Measurements from ENCODE around the gene ZNF593OS. TPM values are rescaled to one million over a fixed set of nuclear protein-coding genes. Genes with fewer than 3 reads are reported as not detected.

Gene ZNF593OS
- total RNA-seq, 2 experiments from 2014 or later, result not detected

- intact Hi-C loops (cut with DNase I, micrococcal nuclease), result no loop called here
Observed at GRCh38 chr1:26177182-26177684, 5.6 kb upstream of the ZNF593OS start, which contains the start of gene CNKSR1. Gene CNKSR1, plus strand, starts transcription at chr1:26177491. Its CDS starts 57 bp downstream, at chr1:26177548.

GRCh38 chr1:26175346-26175745 is 3.7 kb upstream of the ZNF593OS start:
- Mint-ChIP-seq H3K9me3 (no peaks in the 10 kb centered on the region), H3K4me3 (no peak overlapping the region), H3K27ac (no peak overlapping the region), H3K4me1 (ENCODE audit: low read depth) (peaks cover 8% of the 10 kb centered on the region), H3K27me3 (no peaks in the 10 kb centered on the region), H3K36me3 (ENCODE audit: low read depth) (no peaks in the 10 kb centered on the region)
- H3K27ac ChIP-seq (ENCODE audit: low read depth in 1 of 2, low read length in 2 of 2), result no peak overlapping the region
- CTCF ChIA-PET, result no interaction called here
- H3K27me3 ChIP-seq (ENCODE audit: control insufficient read depth in 1 of 2, insufficient read depth in 2 of 2, low read length in 2 of 2), result no peaks in the 10 kb centered on the region
- no peak for ATAC-seq (ENCODE audit: poor library complexity)
- POLR2A ChIA-PET, result no interaction called here
- H3K9me3 ChIP-seq (ENCODE audit: control insufficient read depth in 1 of 2, insufficient read depth in 1 of 2, low read length in 2 of 2), result no peaks in the 10 kb centered on the region
- H3K4me3 ChIP-seq (ENCODE audit: low read length), result no peak overlapping the region
- no peak for DNase-seq
- no peak for TF ChIP-seq CTCF (IDR thresholded peaks at IDR 0.05)
- H3K4me1 ChIP-seq (ENCODE audit: insufficient read depth, low read length), result peaks cover 15% of the 10 kb centered on the region
- intact Hi-C loops (cut with DNase I, micrococcal nuclease), result no loop called here
- H3K36me3 ChIP-seq (ENCODE audit: insufficient read depth, low read length), result no peaks in the 10 kb centered on the region

More at GRCh38 chr1:26177182-26177684, 5.6 kb upstream of the ZNF593OS start, which contains the start of gene CNKSR1:
- peak within 1 kb of the TSS; percentile 79 for H3K4me3 Mint-ChIP-seq
- H3K27me3 ChIP-seq (ENCODE audit: control insufficient read depth in 1 of 2, insufficient read depth in 2 of 2, low read length in 2 of 2), result no peaks in the 10 kb centered on the region
- no peak within 1 kb of the TSS for H3K27ac Mint-ChIP-seq
- DNase-seq (peak in 2 of 14 experiments; percentile 32 to 35), ATAC-seq (ENCODE audit: poor library complexity) (peak; percentile 56)
- no peaks in the 10 kb centered on the region for H3K9me3 Mint-ChIP-seq
- ChIA-PET CTCF (no interaction called here), POLR2A (interaction anchor here (0.9 kb wide), 1 partner anchor 57 kb away, joined by 4 read pairs; the partner anchor contains the start of gene CEP85)
- H3K9me3 ChIP-seq (ENCODE audit: control insufficient read depth in 1 of 2, insufficient read depth in 1 of 2, low read length in 2 of 2), result no peaks in the 10 kb centered on the region
- H3K4me3 ChIP-seq (ENCODE audit: low read length), result peak within 1 kb of the TSS; percentile 26
- H3K36me3 Mint-ChIP-seq (ENCODE audit: low read depth), result no peaks in the 10 kb centered on the region
- H3K36me3 ChIP-seq (ENCODE audit: insufficient read depth, low read length), result no peaks in the 10 kb centered on the region
- no peaks in the 10 kb centered on the region for H3K4me1 ChIP-seq (ENCODE audit: insufficient read depth, low read length)
- H3K4me1 Mint-ChIP-seq (ENCODE audit: low read depth), result no peaks in the 10 kb centered on the region
- H3K27ac ChIP-seq (ENCODE audit: low read depth in 1 of 2, low read length in 2 of 2), result no peak within 1 kb of the TSS
- no peak for TF ChIP-seq CTCF (IDR thresholded peaks at IDR 0.05)
- H3K27me3 Mint-ChIP-seq, result no peaks in the 10 kb centered on the region

GRCh38 chr1:26170472-26170821 is 1.2 kb downstream of the ZNF593OS start:
- Histone ChIP-seq H3K4me3 (ENCODE audit: low read length) (peak overlapping the region; percentile 85), H3K27me3 (ENCODE audit: control insufficient read depth in 1 of 2, insufficient read depth in 2 of 2, low read length in 2 of 2) (no peaks in the 10 kb centered on the region), H3K9me3 (ENCODE audit: control insufficient read depth in 1 of 2, insufficient read depth in 1 of 2, low read length in 2 of 2) (no peaks in the 10 kb centered on the region), H3K27ac (ENCODE audit: low read depth in 1 of 2, low read length in 2 of 2) (peak overlapping the region in 1 of 2 donors; percentile 58), H3K4me1 (ENCODE audit: insufficient read depth, low read length) (peaks cover 26% of the 10 kb centered on the region), H3K36me3 (ENCODE audit: insufficient read depth, low read length) (no peaks in the 10 kb centered on the region)
- CTCF ChIA-PET, result interaction anchor here (1.0 to 2.9 kb wide), 11 partner anchors 20 to 209 kb away, joined by 3 to 50 read pairs (median 5); partner anchors contain the start of genes CATSPER4 and CEP85
- no peak for ATAC-seq (ENCODE audit: poor library complexity)
- Mint-ChIP-seq H3K9me3 (no peaks in the 10 kb centered on the region), H3K27me3 (no peaks in the 10 kb centered on the region), H3K36me3 (ENCODE audit: low read depth) (no peaks in the 10 kb centered on the region), H3K4me1 (ENCODE audit: low read depth) (peaks cover 12% of the 10 kb centered on the region), H3K27ac (peak overlapping the region; percentile 61), H3K4me3 (peak overlapping the region; percentile 90)
- intact Hi-C loops (cut with DNase I, micrococcal nuclease), result no loop called here
- TF ChIP-seq CTCF (IDR thresholded peaks at IDR 0.05), result no peak
- DNase-seq, result no peak
- POLR2A ChIA-PET, result interaction anchor here (1.2 to 1.8 kb wide), 3 partner anchors 44 to 68 kb away, joined by 4 to 36 read pairs (median 6); partner anchors contain the start of gene CEP85
